Astrocyte (in vitro differentiated cells and primary cell): ENCODE results near the gene PLCXD3.

Experiments
- CTCF ChIP-seq: IDR thresholded peaks from 2 replicates; pipeline ENCODE4 v1.5.1; 2011; ENCODE audit warnings: low read depth, mild to moderate bottlenecking, inconsistent platforms, low read length, moderate library complexity; ENCODE audit not compliant: insufficient read depth
- EZH2 ChIP-seq: IDR thresholded peaks from 2 replicates; pipeline ENCODE4 v1.6.1; 2012; ENCODE audit warnings: mild to moderate bottlenecking, low read length, inconsistent platforms; ENCODE audit not compliant: insufficient read depth

- no peak for TF ChIP-seq CTCF
- TF ChIP-seq EZH2: no peak
These were observed 165.1 kb downstream of the PLCXD3 start for GRCh38 chr5:41345295-41345694.
